ENCODE results near the gene SCN1B. TPM values are rescaled to one million over a fixed set of nuclear protein-coding genes. Genes with fewer than 3 reads are reported as not detected.

Gene SCN1B
- total RNA-seq, 4 donors from 2014 or later, result 8.3 to 15.7 (median 12.8) TPM

GRCh38 chr19:35018379-35018778 is 11.9 kb upstream of the SCN1B start:
- Histone ChIP-seq H3K36me3 (peaks cover 59 to 100% (median 98%) of the 10 kb centered on the region in 4 donors), H3K9me3 (no peaks in the 10 kb centered on the region), H3K27me3 (no peaks in the 10 kb centered on the region), H3K4me3 (no peak overlapping the region), H3K4me1 (peaks cover 2 to 26% (median 7%) of the 10 kb centered on the region in 4 donors), H3K27ac (replicated peaks in 1 of 4) (no peak overlapping the region)
- intact Hi-C loops (cut with DNase I), result no loop called here
- WGBS, result 93% methylated on average over 4 of the region's 4 CpGs
- TF ChIP-seq CTCF (IDR thresholded peaks at IDR 0.05) (no peak), POLR2A (IDR thresholded peaks at IDR 0.05; ENCODE audit: low read depth) (no peak), EP300 (IDR thresholded peaks at IDR 0.05) (no peak), POLR2AphosphoS5 (IDR thresholded peaks at IDR 0.05) (no peak)
- DNase-seq (ENCODE audit: extremely low spot score), result no peak

- no peak overlapping the region for H3K4me3 ChIP-seq
- H3K36me3 ChIP-seq, result peaks cover 65 to 100% (median 99%) of the 10 kb centered on the region in 4 donors
- WGBS, result no CpG with 5 or more reads among the region's 22 CpGs
- H3K4me1 ChIP-seq, result peaks cover 0 to 20% (median 3%) of the 10 kb centered on the region in 4 donors
- H3K9me3 ChIP-seq, result no peaks in the 10 kb centered on the region
- intact Hi-C loops (cut with DNase I), result no loop called here
- DNase-seq (ENCODE audit: extremely low spot score), result no peak
- H3K27me3 ChIP-seq, result no peaks in the 10 kb centered on the region
- no peak overlapping the region for H3K27ac ChIP-seq (replicated peaks in 1 of 4)
- TF ChIP-seq POLR2AphosphoS5 (IDR thresholded peaks at IDR 0.05) (no peak), EP300 (IDR thresholded peaks at IDR 0.05) (no peak), POLR2A (IDR thresholded peaks at IDR 0.05; ENCODE audit: low read depth) (no peak), CTCF (IDR thresholded peaks at IDR 0.05) (no peak)
These were observed 11.1 kb upstream of the SCN1B start for GRCh38 chr19:35019144-35019543.

GRCh38 chr19:35021016-35021415 is 9.3 kb upstream of the SCN1B start:
- Histone ChIP-seq H3K36me3 (peaks cover 66 to 100% (median 99%) of the 10 kb centered on the region in 4 donors), H3K27ac (replicated peaks in 1 of 4) (no peak overlapping the region), H3K27me3 (no peaks in the 10 kb centered on the region), H3K9me3 (no peaks in the 10 kb centered on the region), H3K4me3 (no peak overlapping the region), H3K4me1 (peaks cover 0 to 3% (median 0%) of the 10 kb centered on the region in 4 donors)
- DNase-seq (ENCODE audit: extremely low spot score), result no peak
- 87% methylated on average over 9 of the region's 10 CpGs for WGBS
- intact Hi-C loops (cut with DNase I), result no loop called here
- TF ChIP-seq CTCF (IDR thresholded peaks at IDR 0.05), result no peak
- TF ChIP-seq POLR2A (IDR thresholded peaks at IDR 0.05; ENCODE audit: low read depth), result no peak
- no peak for TF ChIP-seq EP300 (IDR thresholded peaks at IDR 0.05)
- no peak for TF ChIP-seq POLR2AphosphoS5 (IDR thresholded peaks at IDR 0.05)

GRCh38 chr19:35021596-35021995 is 8.7 kb upstream of the SCN1B start:
- intact Hi-C loops (cut with DNase I), result no loop called here
- 95% methylated on average over 25 of the region's 25 CpGs for WGBS

More at GRCh38 chr19:35021596-35021995, 8.7 kb upstream of the SCN1B start:
- Histone ChIP-seq H3K27me3 (no peaks in the 10 kb centered on the region), H3K36me3 (peaks cover 67 to 100% (median 99%) of the 10 kb centered on the region in 4 donors), H3K4me1 (no peaks in the 10 kb centered on the region), H3K27ac (replicated peaks in 1 of 4) (no peak overlapping the region), H3K9me3 (no peaks in the 10 kb centered on the region), H3K4me3 (no peak overlapping the region)
- TF ChIP-seq POLR2AphosphoS5 (IDR thresholded peaks at IDR 0.05), result no peak
- TF ChIP-seq CTCF (IDR thresholded peaks at IDR 0.05), result no peak
- TF ChIP-seq POLR2A (IDR thresholded peaks at IDR 0.05; ENCODE audit: low read depth), result no peak
- TF ChIP-seq EP300 (IDR thresholded peaks at IDR 0.05), result no peak
- DNase-seq (ENCODE audit: extremely low spot score), result no peak
